HFF-Myc (cell line): Measurements from ENCODE around the gene KLRC4.
"Not testable (repeated sequence)": the region's sequence is repeated elsewhere in the genome, so short reads cannot be mapped to it uniquely, and the experiment has no call there.

Source experiments
- DNase-seq: peaks from one replicate; pipeline ENCODE4 v3.0.0-alpha.2; 2011; ENCODE audit warnings: low read depth; ENCODE audit errors: extremely low read depth
- H3K4me3 ChIP-seq: replicated peaks from 2 replicates; pipeline ENCODE4 v1.5.1; 2011; ENCODE audit warnings: low read depth, mild to moderate bottlenecking, control low read depth, low read length
- TF ChIP-seq, protein P1 (sequence below): IDR thresholded peaks from 2 replicates; pipeline ENCODE4 v1.5.1; 2012; ENCODE audit warnings: mild to moderate bottlenecking, low read depth, low read length, control low read depth; ENCODE audit errors: missing control alignments

KLRC4 gene

DNA sequence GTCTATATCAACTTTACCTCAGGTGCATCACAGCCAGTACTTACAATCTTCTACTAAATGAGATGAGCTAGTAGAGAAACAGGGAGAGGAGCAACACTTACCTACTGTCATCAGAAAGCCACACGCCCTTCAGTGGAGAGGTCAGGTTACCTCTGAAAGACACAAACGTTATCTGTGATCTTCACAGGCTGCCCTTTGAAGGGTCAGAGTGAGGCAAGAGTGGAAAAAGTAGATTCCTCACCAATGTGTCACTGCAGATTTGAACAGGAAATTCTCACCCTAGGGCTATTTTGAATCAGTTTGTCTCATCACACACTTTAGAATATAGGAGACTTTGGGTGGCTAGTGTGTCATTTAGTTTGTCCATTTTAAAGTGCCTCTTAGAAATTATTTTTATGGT lies 28.0 kb upstream of the KLRC4 start:
- not testable (repeated sequence) for H3K4me3 ChIP-seq, DNase-seq

DNA sequence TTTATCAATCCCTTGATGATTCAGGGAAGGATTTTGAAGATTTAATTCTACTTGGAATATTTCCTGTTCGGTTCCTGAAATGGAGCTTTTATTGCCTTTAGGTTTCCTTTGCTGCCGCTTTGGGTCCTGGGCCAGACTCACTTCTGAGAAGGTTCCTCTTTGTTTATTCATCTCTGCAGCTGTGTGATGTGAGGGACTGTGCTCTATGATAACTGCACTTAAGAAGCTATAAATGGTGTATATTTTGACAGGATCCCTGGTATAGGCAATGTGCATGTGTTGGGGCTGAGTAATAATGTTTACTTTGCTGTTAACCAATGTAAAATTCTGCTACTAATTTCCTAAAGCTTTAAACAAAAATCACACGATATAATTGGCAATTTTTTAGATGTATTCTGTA lies 26.3 kb upstream of the KLRC4 start, which contains the start of gene KLRC2:
TSS of gene KLRC2 (minus strand) at position 195 of the 400 bp plus-strand sequence. CDS start at position 171, 24 bp downstream.
- DNase-seq, H3K4me3 ChIP-seq: not testable (repeated sequence)

DNA sequence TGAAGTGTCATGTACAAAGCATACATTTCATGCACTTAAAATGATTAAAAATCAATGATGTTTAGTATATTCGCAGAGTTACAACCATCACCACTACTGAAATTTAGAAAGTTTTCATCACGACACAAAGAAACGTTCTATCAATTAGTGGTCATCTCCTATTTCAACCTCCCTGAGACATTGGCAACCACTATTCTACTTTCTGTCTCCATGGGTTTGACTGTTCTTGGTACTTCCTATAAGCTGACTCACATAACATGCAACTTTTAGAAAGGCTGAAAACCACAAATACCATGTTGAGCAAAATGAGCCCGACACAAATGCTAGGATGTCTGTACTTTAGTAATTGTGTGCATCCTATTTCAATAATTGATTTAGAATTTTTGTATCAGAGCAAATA lies 21.1 kb upstream of the KLRC4 start:
- DNase-seq, H3K4me3 ChIP-seq: not testable (repeated sequence)

DNA sequence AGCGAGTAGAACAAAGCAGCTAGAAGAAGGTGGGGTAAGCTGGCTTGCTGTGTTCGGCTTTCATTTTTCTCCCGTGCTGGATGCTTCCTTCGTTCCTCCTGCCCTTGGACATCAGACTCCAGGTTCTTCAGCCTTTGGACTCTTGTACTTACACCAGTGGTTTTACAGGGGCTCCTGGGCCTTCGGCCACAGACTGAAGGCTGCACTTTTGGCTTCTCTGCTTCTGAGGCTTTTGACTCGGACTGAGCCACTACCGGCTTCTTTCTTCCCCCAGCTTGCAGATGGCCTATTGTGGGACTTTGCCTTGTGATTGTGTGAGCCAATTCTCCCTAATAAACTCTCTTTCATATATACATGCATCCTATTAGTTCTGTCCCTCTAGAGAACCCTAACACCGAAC lies 16.4 kb upstream of the KLRC4 start:
- H3K4me3 ChIP-seq, DNase-seq: not testable (repeated sequence)

DNA sequence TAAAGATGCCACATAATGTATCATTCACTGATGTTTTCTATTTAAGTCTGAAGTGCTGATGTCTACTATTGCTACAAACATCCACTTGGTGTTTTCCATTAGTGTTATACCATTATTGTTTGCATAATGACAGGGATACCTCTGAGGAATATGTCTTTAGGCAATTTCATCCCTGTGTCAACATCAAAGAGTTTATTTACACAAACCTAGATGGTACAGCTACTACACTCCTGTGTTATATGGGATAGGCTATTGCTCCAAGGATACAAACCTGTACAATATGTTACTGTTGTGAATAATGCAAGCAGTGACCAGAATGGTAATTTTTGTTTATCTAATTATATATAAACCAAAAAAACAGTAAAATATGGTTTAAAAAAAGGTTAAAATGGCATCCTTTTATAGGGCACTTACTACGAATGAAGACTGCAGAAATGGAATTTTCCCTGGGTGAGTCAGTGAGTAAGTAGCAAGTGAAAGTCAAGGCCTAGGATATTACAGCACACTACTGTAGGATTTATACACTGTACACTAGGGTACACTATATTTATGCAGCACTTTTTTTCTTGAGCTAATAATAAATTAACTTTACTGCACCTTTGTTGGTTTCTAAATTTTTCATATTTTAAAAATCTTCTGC lies 14.8 kb upstream of the KLRC4 start:
- DNase-seq, H3K4me3 ChIP-seq: not testable (repeated sequence)

DNA sequence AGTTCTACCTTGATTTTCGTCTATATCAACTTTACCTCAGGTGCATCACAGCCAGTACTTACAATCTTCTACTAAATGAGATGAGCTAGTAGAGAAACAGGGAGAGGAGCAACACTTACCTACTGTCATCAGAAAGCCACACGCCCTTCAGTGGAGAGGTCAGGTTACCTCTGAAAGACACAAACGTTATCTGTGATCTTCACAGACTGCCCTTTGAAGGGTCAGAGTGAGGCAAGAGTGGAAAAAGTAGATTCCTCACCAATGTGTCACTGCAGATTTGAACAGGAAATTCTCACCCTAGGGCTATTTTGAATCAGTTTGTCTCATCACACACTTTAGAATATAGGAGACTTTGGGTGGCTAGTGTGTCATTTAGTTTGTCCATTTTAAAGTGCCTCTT lies 12.6 kb upstream of the KLRC4 start:
- DNase-seq, H3K4me3 ChIP-seq: not testable (repeated sequence)

DNA sequence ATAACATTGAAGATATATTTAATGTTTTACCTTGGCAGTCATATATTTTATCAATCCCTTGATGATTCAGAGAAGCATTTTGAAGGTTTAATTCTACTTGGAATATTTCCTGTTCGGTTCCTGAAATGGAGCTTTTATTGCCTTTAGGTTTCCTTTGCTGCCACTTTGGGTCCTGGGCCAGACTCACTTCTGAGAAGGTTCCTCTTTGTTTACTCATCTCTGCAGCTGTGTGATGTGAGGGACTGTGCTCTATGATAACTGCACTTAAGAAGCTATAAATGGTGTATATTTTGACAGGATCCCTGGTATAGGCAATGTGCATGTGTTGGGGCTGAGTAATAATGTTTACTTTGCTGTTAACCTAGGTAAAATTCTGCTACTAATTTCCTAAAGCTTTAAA lies 10.8 kb upstream of the KLRC4 start, which contains the start of gene KLRC3:
TSS of gene KLRC3 (minus strand) at position 262 of the 400 bp plus-strand sequence. CDS start at position 217, 45 bp downstream.
- not testable (repeated sequence) for H3K4me3 ChIP-seq, DNase-seq

DNA sequence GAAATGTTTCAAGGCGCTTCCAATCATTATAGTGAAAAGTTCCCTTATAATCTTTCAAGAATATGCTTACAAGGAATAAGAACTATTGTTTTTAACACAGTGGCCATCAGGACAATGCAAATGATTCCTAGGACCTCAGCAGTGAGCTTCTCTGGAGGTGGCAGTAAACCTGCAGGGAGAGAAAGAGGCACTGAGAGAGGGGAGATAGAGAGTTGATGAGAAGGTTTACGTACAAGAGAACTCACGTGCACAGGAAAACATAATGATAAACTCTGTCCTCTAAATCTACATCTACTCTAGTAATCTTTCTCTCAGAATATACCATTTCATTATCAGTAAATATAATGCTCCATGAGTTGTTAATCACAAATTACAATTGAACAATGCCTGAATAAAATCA lies 715 bp downstream of the KLRC4 start:
- TF ChIP-seq, protein P1, sequence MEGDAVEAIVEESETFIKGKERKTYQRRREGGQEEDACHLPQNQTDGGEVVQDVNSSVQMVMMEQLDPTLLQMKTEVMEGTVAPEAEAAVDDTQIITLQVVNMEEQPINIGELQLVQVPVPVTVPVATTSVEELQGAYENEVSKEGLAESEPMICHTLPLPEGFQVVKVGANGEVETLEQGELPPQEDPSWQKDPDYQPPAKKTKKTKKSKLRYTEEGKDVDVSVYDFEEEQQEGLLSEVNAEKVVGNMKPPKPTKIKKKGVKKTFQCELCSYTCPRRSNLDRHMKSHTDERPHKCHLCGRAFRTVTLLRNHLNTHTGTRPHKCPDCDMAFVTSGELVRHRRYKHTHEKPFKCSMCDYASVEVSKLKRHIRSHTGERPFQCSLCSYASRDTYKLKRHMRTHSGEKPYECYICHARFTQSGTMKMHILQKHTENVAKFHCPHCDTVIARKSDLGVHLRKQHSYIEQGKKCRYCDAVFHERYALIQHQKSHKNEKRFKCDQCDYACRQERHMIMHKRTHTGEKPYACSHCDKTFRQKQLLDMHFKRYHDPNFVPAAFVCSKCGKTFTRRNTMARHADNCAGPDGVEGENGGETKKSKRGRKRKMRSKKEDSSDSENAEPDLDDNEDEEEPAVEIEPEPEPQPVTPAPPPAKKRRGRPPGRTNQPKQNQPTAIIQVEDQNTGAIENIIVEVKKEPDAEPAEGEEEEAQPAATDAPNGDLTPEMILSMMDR, result no peak
- H3K4me3 ChIP-seq, result no peak overlapping the region
- no peak for DNase-seq

DNA sequence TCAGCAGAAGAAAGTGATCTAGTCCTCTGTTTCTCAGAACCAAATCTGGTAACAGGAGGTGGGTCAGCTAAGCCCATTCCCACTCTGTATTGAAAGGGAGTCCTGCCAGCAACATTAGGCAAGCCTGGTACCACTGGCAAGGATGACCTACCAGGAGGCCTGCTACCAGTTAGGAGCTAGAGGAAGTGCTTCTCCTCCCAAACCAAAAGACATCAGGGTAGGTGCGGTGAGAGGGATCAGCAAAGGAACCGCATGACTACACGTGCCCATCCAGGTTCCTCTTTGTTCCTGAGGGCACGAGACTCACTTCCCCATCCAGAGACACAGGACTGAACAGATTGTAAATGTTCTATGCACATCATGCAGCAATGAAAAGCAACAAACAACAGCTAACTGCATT lies 2.8 kb downstream of the KLRC4 start:
- no peak overlapping the region for H3K4me3 ChIP-seq
- TF ChIP-seq, protein P1, result no peak
- DNase-seq, result no peak

DNA sequence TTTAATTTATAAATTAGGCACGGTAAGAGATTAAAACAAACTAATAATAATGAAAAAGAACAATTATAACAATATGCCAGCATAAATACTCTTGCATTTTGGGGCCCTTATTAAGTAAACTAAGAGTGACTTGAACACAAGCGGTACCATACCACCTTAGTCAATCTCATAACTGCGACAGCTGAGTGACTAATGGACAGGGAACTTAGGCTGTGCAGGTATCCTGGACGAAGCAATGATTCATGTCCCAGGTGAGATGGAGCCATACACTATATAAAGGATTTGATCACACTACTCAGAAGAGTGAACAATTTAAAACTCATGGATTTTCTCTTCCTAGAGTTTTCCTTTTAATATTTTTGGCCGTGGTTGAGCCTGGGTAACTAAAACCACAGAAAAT lies 4.3 kb downstream of the KLRC4 start:
- TF ChIP-seq, protein P1, result no peak
- no peak for DNase-seq
- H3K4me3 ChIP-seq, result no peak overlapping the region

DNA sequence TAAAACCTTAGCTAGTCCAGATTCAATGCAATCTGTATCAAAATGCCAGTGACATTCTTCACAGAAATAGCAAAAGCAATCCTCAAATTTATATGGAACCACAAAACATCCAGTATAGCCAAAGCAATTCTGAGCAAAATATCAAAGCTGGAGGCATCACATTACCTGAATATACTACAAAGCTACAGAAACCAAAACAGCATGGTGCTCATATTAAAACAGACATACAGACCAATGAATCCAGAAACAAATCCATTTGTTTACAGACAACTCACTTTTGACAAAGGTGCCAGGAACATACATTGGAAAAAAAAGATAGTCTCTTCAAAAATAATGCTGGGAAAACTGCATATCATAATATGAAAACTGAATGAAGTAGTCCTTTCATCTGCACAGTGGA lies 4.8 kb downstream of the KLRC4 start:
- TF ChIP-seq, protein P1, result no peak
- DNase-seq, result no peak
- no peak overlapping the region for H3K4me3 ChIP-seq
